LNCaP clone FGC (cell line): ENCODE data around the gene TCF7L1.

ENCODE experiments used
- DNase-seq: peaks from one replicate; pipeline ENCODE4 v3.0.0-alpha.2; 2011; ENCODE audit warnings: low read depth
- H3K4me3 ChIP-seq: 2 replicates; pipeline ENCODE4 v1.5.1; 2011; ENCODE audit warnings: mild to moderate bottlenecking, low read depth, low read length, control low read depth
- TF ChIP-seq, protein P1 (sequence below): IDR thresholded peaks from 2 replicates; pipeline ENCODE4 v1.5.1; 2012; ENCODE audit warnings: mild to moderate bottlenecking; ENCODE audit not compliant: control insufficient read depth, insufficient read depth; ENCODE audit errors: extremely low read depth

The TCF7L1 gene

DNA sequence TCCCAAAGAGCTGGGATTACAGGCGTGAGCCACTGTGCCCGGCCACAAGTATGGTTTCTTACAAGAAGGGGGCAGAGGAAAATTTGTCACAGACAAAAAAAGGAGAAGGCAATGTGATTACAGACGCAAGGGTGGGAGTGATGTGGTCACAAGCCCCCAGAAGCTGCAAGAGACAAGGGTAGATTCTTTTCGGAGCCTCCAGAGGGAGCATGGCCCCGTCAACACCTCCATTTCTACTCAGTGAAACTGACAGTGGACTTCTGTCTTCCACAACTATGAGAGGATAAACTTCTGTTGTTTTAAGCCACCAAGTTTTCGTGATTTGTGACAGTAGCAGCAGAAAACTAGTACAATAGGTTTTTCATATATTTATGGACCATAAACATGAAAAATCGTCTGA is 2.1 kb upstream of the TCF7L1 start:
- TF ChIP-seq, protein P1, sequence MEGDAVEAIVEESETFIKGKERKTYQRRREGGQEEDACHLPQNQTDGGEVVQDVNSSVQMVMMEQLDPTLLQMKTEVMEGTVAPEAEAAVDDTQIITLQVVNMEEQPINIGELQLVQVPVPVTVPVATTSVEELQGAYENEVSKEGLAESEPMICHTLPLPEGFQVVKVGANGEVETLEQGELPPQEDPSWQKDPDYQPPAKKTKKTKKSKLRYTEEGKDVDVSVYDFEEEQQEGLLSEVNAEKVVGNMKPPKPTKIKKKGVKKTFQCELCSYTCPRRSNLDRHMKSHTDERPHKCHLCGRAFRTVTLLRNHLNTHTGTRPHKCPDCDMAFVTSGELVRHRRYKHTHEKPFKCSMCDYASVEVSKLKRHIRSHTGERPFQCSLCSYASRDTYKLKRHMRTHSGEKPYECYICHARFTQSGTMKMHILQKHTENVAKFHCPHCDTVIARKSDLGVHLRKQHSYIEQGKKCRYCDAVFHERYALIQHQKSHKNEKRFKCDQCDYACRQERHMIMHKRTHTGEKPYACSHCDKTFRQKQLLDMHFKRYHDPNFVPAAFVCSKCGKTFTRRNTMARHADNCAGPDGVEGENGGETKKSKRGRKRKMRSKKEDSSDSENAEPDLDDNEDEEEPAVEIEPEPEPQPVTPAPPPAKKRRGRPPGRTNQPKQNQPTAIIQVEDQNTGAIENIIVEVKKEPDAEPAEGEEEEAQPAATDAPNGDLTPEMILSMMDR = peak; percentile 22; the same call in 1 of the 2 replicates
- DNase-seq = no peak
- no peak overlapping the region for H3K4me3 ChIP-seq

DNA sequence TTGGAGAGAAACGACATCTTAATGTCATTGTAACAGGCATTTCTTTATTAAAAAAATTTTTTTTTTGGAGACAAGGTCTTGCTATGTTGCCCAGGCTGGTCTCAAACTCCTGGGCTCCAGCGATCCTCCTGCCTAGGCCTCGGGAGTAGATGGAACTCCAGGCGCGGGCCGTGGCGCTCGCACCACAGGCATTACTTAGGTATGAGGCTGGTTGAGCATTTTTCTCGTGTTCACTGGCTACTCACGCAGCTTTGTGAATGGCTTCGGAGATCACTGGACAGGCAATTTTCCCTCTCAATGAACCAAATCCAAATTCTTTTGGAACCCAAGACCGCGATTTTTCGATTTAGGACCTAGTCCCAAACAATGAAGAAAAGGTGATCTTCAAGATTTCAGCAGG is 795 bp upstream of the TCF7L1 start:
- no peak overlapping the region for H3K4me3 ChIP-seq
- no peak for DNase-seq
- TF ChIP-seq, protein P1 = no peak

DNA sequence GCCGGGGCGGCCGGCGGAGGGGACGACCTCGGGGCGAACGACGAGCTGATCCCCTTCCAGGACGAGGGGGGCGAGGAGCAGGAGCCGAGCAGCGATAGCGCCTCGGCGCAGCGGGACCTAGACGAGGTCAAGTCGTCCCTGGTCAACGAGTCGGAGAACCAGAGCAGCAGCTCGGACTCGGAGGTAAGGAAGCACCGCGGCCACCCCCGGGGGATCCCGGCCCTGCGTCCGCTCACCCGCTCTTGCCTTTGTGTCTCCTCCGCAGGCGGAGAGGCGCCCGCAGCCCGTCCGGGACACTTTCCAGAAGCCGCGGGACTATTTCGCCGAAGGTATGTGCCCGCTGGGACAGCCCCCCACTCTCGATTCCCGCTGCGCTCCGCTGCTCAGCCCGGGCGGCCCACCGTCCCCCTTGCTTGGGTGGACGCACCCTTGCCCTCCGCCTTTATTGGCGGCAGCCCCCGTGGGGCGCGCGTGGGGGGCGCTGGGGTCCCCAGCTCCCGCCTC is 611 bp downstream of the TCF7L1 start:
- peak overlapping the region; percentile 34 for H3K4me3 ChIP-seq
- DNase-seq = no peak
- TF ChIP-seq, protein P1 = no peak

DNA sequence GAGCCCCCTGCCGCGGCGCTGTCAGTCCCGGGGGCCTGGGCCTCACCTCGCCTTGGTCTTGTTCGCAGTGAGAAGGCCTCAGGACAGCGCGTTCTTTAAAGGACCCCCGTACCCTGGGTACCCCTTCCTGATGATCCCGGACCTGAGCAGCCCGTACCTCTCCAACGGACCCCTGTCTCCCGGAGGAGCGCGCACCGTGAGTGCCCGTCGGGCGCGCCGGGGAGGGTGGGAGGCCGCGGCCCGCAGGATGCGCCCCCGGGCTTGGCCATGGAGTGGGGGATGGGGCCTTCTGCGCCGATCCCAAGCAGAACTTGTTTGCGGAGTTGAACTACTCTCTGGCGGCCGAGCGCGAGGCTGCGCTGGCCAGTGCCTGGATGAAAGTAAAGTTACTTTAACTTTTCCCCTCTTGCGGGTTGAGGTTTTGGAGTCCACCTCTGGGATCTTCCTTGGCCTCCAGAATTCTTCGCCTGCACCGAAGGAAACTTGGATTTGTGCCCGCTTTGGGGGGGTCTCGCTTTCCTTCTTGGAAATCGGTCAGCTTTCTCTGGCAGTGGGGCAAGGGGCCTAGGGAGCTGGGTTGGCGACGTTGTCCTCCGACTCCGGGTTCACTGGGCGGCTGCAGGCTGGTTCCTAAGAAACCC is 1.2 kb downstream of the TCF7L1 start:
- TF ChIP-seq, protein P1 = no peak
- no peak for DNase-seq
- H3K4me3 ChIP-seq = no peak overlapping the region

DNA sequence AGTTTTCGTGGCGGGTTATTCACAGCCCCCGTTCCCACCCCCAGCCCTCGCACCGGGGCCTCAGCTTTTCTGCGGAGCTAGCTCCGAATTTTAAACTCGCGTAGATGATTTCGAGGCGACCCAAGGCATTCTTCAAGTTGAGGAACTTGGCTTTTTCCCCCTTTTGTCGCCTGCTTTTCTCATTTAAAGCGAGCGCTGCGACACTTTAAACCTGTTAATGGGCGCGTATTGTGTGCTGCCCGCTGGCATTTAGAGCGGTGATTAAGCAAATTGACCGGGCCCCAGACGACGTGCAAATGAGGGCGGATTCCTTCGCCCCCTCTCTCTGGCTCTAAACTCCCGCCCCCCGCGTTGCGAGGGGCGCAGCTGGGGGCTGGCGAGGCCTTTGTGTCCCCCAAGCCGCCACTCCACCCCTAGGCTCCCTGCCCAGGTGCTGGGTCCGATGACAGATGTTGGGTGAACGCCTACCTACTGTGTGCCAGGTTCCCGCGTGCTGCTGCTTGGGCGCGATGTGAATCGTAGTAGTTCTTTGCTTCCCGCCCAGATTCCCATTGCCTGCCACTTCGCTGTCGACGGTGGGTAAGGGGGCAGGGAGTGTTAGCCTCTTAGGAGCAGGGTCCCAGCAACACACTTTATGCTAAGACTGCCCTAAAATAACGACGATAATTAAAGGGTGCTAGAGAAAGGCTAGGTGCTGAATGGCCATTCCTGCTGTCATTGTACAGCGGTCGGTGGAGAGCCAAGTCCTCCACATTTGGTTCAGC is 1.9 kb downstream of the TCF7L1 start:
- DNase-seq = no peak
- TF ChIP-seq, protein P1 = no peak
- H3K4me3 ChIP-seq = no peak overlapping the region

DNA sequence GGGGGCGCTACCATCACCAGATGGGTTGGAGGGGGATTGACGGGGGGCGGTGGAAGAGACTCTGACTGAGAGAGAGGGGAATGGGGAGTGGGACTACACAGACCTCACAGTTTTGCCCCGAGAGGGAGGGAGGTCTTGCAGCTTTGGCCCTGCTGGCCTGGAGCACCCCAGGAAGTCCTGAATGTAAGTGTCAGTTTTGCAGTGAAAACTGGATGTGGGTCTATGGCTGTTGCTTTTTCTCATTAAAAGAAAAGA is 2.4 kb downstream of the TCF7L1 start:
- no peak for DNase-seq
- H3K4me3 ChIP-seq = no peak overlapping the region
- TF ChIP-seq, protein P1 = no peak
